Transverse colon (tissue), 4 donors: ENCODE measurements around the gene RHOB. TPM values are rescaled to one million over a fixed set of nuclear protein-coding genes. Genes with fewer than 3 reads are reported as not detected.
A peak's percentile ranks its signal among the peaks of the same experiment; 100 is the strongest.

Experiments used
- DNase-seq: peaks from one replicate; pipeline ENCODE4 v3.0.0-alpha.2; 2019
- H3K27ac ChIP-seq, 4 donors: fragments of 200-600 bp; sonication (generic); 2 replicates each; pipeline ENCODE4 v1.5.1; 2016 to 2018; ENCODE audit warnings: inconsistent platforms in 4 of 4
- H3K27me3 ChIP-seq: fragments of 200-600 bp; sonication (generic); 2 replicates; pipeline ENCODE4 v1.5.1; 2017; ENCODE audit warnings: inconsistent platforms
- H3K36me3 ChIP-seq, 4 donors: fragments of 200-600 bp; sonication (generic); 2 replicates each; pipeline ENCODE4 v1.5.1; 2017 to 2019; ENCODE audit warnings: inconsistent platforms in 4 of 4
- H3K4me1 ChIP-seq, 4 donors: fragments of 200-600 bp; sonication (generic); 2 replicates each; pipeline ENCODE4 v1.5.1; 2017 to 2020; ENCODE audit warnings: inconsistent platforms in 4 of 4
- H3K4me3 ChIP-seq, 4 donors: fragments of 200-600 bp; sonication (generic); 1 replicate in 1 of 4; 2 replicates in 3 of 4; pipeline versions ENCODE4 v1.5.1 to v1.6.1; 2017 to 2019; ENCODE audit warnings: inconsistent platforms in 4 of 4
- H3K9me3 ChIP-seq, 2 donors: fragments of 200-600 bp; sonication (generic); 2 replicates each; pipeline ENCODE4 v1.5.1; 2017 to 2019; ENCODE audit warnings: inconsistent platforms in 2 of 2
- EP300 ChIP-seq: sonication (generic); formaldehyde crosslinking; IDR thresholded peaks from one replicate; pipeline ENCODE4 v1.6.1; 2017; ENCODE audit warnings: antibody characterized with exemption, low read depth
- POLR2A ChIP-seq: fragments of 450-650 bp; IDR thresholded peaks from one replicate; pipeline ENCODE4 v1.6.1; 2016; ENCODE audit warnings: antibody characterized with exemption, mild to moderate bottlenecking, moderate library complexity
- POLR2AphosphoS5 ChIP-seq, 3 donors: sonication (generic); formaldehyde crosslinking; IDR thresholded peaks; one replicate each; pipeline ENCODE4 v1.6.1; 2016; ENCODE audit warnings: antibody characterized with exemption in 3 of 3
- WGBS, 2 donors: methylation state at CpG; one replicate each; pipeline ENCODE4 v1.1.5; 2018; ENCODE audit warnings: low coverage in 1 of 2; 5-methylcytosine and 5-hydroxymethylcytosine counted together
- in situ Hi-C, 4 donors: fragments of 200-750 bp; cut with MboI; loops; one replicate each; pipeline versions ENCODE4 v1.15.0 to v1.15.1; 2017; ENCODE audit warnings: low sequenced_read_pairs in 3 of 4, low pct_ligation_motif_present in 1 of 4, low pct_unique_long_range_greater_than_20kb in 1 of 4
- intact Hi-C: fragments of 100-400 bp; cut with DNase I; formaldehyde crosslinking; loops from one replicate; pipeline ENCODE4 v1.15.1; 2023; ENCODE audit warnings: low total_unique reads
- total RNA-seq, 4 donors: library from RNA; depleted of rRNA; stranded (reverse); fragments of >200 nt; gene quantifications; one replicate each; pipeline ENCODE4 v1.1.0, GENCODE V29; 2016
- TF ChIP-seq, protein P1 (sequence below), 5 experiments: fragments of 200-600 bp in 3 of 5; fragments of 450-650 bp in 2 of 5; sonication (generic) in 3 of 5; IDR thresholded peaks; 1 replicate in 2 of 5; 2 replicates in 3 of 5; pipeline ENCODE4 v1.5.1; 2016 to 2017; ENCODE audit warnings: antibody characterized with exemption in 5 of 5, inconsistent platforms in 3 of 5, mild to moderate bottlenecking in 2 of 5, moderate library complexity in 1 of 5

Gene RHOB
- total RNA-seq, 4 donors from 2014 or later = 360 to 732 (median 532) TPM

DNA sequence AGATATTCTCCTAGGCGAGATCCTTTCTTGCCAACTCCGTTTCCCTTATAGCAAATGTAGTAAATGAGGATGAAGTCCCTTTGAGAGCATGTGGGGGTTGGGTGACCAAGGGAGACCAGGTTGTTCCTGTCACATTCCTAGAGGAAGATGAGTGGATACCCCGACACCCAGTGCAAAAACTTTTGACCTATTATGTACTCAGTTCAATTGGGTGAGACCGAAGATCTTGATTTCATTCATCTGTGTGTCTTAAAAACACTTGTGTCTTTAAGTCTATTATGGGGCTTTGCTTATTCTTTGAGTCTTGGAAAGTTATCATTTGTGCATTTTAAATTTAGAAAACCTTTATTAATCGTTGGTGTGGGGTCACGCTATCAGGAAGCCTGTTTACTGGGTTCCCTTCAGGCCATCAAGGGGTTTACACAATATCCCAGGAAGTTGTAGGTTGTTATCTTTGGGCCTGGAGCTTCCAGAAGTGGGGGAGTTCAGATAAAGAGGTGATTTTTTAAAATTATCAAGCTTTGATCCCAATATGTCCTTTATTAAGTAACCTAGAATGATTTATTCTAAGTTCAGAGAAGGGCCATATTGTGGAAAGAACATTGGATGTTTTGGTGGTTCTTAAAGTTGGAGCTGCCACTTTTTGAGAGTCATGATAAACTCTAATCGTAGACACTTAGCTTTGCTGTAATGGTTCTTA, 2.8 kb downstream of the RHOB start:
- H3K4me3 ChIP-seq = peak overlapping the region; percentile 62 to 96 (median 81)
- TF ChIP-seq, protein P1, sequence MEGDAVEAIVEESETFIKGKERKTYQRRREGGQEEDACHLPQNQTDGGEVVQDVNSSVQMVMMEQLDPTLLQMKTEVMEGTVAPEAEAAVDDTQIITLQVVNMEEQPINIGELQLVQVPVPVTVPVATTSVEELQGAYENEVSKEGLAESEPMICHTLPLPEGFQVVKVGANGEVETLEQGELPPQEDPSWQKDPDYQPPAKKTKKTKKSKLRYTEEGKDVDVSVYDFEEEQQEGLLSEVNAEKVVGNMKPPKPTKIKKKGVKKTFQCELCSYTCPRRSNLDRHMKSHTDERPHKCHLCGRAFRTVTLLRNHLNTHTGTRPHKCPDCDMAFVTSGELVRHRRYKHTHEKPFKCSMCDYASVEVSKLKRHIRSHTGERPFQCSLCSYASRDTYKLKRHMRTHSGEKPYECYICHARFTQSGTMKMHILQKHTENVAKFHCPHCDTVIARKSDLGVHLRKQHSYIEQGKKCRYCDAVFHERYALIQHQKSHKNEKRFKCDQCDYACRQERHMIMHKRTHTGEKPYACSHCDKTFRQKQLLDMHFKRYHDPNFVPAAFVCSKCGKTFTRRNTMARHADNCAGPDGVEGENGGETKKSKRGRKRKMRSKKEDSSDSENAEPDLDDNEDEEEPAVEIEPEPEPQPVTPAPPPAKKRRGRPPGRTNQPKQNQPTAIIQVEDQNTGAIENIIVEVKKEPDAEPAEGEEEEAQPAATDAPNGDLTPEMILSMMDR (IDR thresholded peaks at IDR 0.05) = peak in 2 of 5 experiments; percentile 4 to 44
- TF ChIP-seq POLR2AphosphoS5 (IDR thresholded peaks at IDR 0.05) (peak; percentile 79 to 87 (median 81)), EP300 (no peak), POLR2A (no peak)
- no peaks in the 10 kb centered on the region for H3K9me3 ChIP-seq
- no peaks in the 10 kb centered on the region for H3K27me3 ChIP-seq
- H3K27ac ChIP-seq = peak overlapping the region; percentile 97 to 99 (median 97)
- H3K36me3 ChIP-seq = peaks cover 0 to 10% (median 0%) of the 10 kb centered on the region in 4 donors
- intact Hi-C loops (loop anchor here (5.0 kb wide), 1 partner anchor 168 kb away; no protein-coding TSS in a partner anchor), in situ Hi-C loops (loop anchor here in 1 of 4 donors (25.0 kb wide), 1 partner anchor 188 kb away; no protein-coding TSS in a partner anchor)
- 60 to 74% methylated on average over 7 of the region's 7 CpGs for WGBS, 2 donors
- H3K4me1 ChIP-seq = peaks cover 4 to 45% (median 16%) of the 10 kb centered on the region in 4 donors
- DNase-seq = no peak

DNA sequence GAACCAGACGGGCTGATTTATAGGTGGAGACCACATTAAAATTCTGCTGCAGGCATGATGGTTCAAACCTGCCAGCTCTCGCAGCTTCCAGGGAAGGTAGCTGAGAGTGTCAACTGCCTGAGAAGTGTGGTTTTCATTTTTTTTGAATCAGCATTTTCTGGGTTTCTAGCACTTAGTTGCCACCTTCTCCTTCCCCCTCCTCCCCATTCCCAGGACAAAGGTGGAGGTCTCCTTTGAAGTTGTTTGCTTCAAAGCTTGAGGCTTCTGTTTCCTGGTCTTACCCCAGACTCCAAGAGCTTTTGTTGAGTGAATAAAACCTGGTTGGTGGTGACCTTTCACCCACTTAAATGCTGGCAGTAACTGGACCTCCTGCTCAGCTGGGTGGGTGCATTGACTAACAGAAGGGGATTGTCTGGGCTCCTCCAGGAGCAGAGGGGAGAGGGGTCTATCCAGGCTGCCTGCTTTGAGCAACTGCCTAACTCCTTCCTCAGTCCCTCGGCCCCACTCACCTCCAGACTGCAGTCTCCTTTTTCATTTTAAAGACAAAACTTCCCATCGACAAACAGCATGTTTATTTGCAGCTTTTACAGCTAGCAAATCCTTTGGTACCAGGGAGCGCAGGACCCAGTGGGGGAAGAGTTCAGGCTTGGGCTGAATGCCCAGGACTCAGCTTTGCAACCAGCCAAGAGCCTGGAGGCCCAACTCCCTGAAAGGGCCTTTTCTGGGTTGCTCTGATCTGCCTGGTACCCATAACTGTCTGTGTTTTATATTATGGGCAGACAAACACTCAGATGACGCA, 3.5 kb downstream of the RHOB start:
- in situ Hi-C loops (no loop called here), intact Hi-C loops (no loop called here)
- 33 to 38% methylated on average over 4 to 6 of the region's 6 CpGs for WGBS, 2 donors
- Histone ChIP-seq H3K27ac (peak overlapping the region; percentile 97 to 99 (median 97)), H3K27me3 (no peaks in the 10 kb centered on the region), H3K4me1 (peaks cover 4 to 38% (median 16%) of the 10 kb centered on the region in 4 donors), H3K4me3 (peak overlapping the region; percentile 4 to 96 (median 65)), H3K36me3 (peaks cover 0 to 10% (median 0%) of the 10 kb centered on the region in 4 donors), H3K9me3 (no peaks in the 10 kb centered on the region)
- TF ChIP-seq POLR2AphosphoS5 (IDR thresholded peaks at IDR 0.05) (peak; percentile 32 to 90 (median 86)), EP300 (no peak), POLR2A (peak; percentile 63)
- TF ChIP-seq, protein P1 (IDR thresholded peaks at IDR 0.05) = no peak
- peak; percentile 62 for DNase-seq

GRCh38 chr2:20451000-20451290, 4.1 kb downstream of the RHOB start:
- no peaks in the 10 kb centered on the region for H3K9me3 ChIP-seq

DNA sequence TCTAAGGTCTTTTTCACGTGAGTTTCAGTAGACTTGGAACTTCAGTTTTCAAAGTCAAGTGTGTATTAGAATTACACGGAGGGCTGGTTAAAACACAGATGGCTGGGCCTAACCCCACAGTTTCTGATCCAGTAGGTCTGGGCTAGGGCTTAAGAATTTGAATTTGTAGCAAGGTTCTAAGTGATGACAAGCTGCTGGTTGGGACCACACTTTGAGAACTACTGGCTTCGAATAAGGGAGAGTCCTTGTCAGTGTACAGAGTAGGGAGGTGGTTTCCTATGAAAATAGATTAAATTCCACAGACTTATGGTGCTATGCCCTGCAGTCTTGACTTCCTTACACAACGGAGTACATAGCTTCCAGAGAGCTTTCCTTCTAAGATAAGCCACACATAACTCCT, 4.5 kb downstream of the RHOB start:
- H3K36me3 ChIP-seq = peaks cover 0 to 10% (median 0%) of the 10 kb centered on the region in 4 donors
- H3K4me1 ChIP-seq = peaks cover 4 to 41% (median 18%) of the 10 kb centered on the region in 4 donors
- no peaks in the 10 kb centered on the region for H3K27me3 ChIP-seq
- DNase-seq = no peak
- intact Hi-C loops = no loop called here
- TF ChIP-seq EP300 = no peak
- TF ChIP-seq POLR2A = no peak
- TF ChIP-seq POLR2AphosphoS5 (IDR thresholded peaks at IDR 0.05) = peak in 1 of 3 donors; percentile 9
- peak overlapping the region; percentile 97 to 99 (median 97) for H3K27ac ChIP-seq
- in situ Hi-C loops = no loop called here
- H3K9me3 ChIP-seq = no peaks in the 10 kb centered on the region
- H3K4me3 ChIP-seq = no peak overlapping the region
- 58% methylated on average over 4 of the region's 4 CpGs for WGBS, 2 donors

More at GRCh38 chr2:20451000-20451290, 4.1 kb downstream of the RHOB start:
- H3K36me3 ChIP-seq = peaks cover 0 to 10% (median 0%) of the 10 kb centered on the region in 4 donors
- in situ Hi-C loops = no loop called here
- peak overlapping the region; percentile 97 to 99 (median 97) for H3K27ac ChIP-seq
- WGBS, 2 donors = 34 to 64% methylated on average over 3 of the region's 3 CpGs
- H3K4me3 ChIP-seq = no peak overlapping the region
- no peaks in the 10 kb centered on the region for H3K27me3 ChIP-seq
- intact Hi-C loops = no loop called here
- peaks cover 4 to 41% (median 18%) of the 10 kb centered on the region in 4 donors for H3K4me1 ChIP-seq
- TF ChIP-seq POLR2AphosphoS5 (IDR thresholded peaks at IDR 0.05) = peak in 1 of 3 donors; percentile 81
- no peak for TF ChIP-seq POLR2A
- TF ChIP-seq EP300 = peak; percentile 86
- no peak for DNase-seq
